K562 (cell line): ENCODE data around the gene ABHD12. TPM values are rescaled to one million over a fixed set of nuclear protein-coding genes. Genes with fewer than 3 reads are reported as not detected.

Experiments
- CCAR2 ChIP-seq: fragments of 200-400 bp; formaldehyde crosslinking; IDR thresholded peaks from 2 replicates; pipeline ENCODE4 v1.6.1; 2017; ENCODE audit warnings: mild to moderate bottlenecking, low read depth, low read length
- CHD1 ChIP-seq: fragments of 200-600 bp; sonication (generic); IDR thresholded peaks from one replicate; pipeline ENCODE4 v1.6.1; 2012; ENCODE audit warnings: mild to moderate bottlenecking, moderate library complexity, low read length, inconsistent platforms
- L3MBTL2 ChIP-seq: fragments of 450-650 bp; IDR thresholded peaks from 2 replicates; pipeline ENCODE4 v1.6.1; 2016; ENCODE audit warnings: mild to moderate bottlenecking, moderate library complexity
- MEIS2 ChIP-seq: fragments of 450-650 bp; IDR thresholded peaks from 2 replicates; pipeline ENCODE4 v1.6.1; 2014; ENCODE audit warnings: mild to moderate bottlenecking; ENCODE audit not compliant: partially characterized antibody
- PHF8 ChIP-seq: fragments of 200-600 bp; sonication (generic); IDR thresholded peaks from 2 replicates; pipeline ENCODE4 v1.6.1; 2012; ENCODE audit warnings: mixed run types, mild to moderate bottlenecking, inconsistent platforms, low read length, moderate library complexity, borderline replicate concordance
- RAD51 ChIP-seq: fragments of 450-650 bp; IDR thresholded peaks from 2 replicates; pipeline ENCODE4 v1.7.1; 2016; ENCODE audit warnings: low read depth, mild to moderate bottlenecking, borderline replicate concordance
- RBM22 ChIP-seq: fragments of 200-400 bp; formaldehyde crosslinking; IDR thresholded peaks from 2 replicates; pipeline ENCODE4 v1.6.1; 2018; ENCODE audit warnings: low read length, low read depth; ENCODE audit not compliant: poor library complexity, severe bottlenecking
- RFX5 ChIP-seq: IDR thresholded peaks from 2 replicates; pipeline ENCODE4 v1.6.1; 2011; ENCODE audit warnings: low read depth, mild to moderate bottlenecking, improper control_type of control experiment, low read length
- RFX7 ChIP-seq: fragments of 250-450 bp; sonication (Bioruptor Pico); IDR thresholded peaks from 2 replicates; pipeline ENCODE4 v1.5.1; 2021; ENCODE audit warnings: mild to moderate bottlenecking
- SMAD4 ChIP-seq: fragments of 250-450 bp; sonication (Bioruptor Pico); conservative IDR thresholded peaks from 2 replicates; pipeline ENCODE4 v1.8.0; 2021; ENCODE audit warnings: inconsistent platforms, mild to moderate bottlenecking, moderate library complexity
- SOX6 ChIP-seq: fragments of 450-650 bp; IDR thresholded peaks from 2 replicates; pipeline ENCODE4 v1.6.1; 2014; ENCODE audit warnings: mild to moderate bottlenecking
- STAT5B ChIP-seq: fragments of 250-450 bp; sonication (Bioruptor Pico); IDR thresholded peaks from 2 replicates; pipeline ENCODE4 v1.8.0; 2021; ENCODE audit warnings: mild to moderate bottlenecking, inconsistent platforms
- THRAP3 ChIP-seq: fragments of 450-650 bp; IDR thresholded peaks from 2 replicates; pipeline ENCODE4 v1.6.1; 2016; ENCODE audit warnings: mild to moderate bottlenecking, inconsistent platforms, borderline replicate concordance
- ZFPM2 ChIP-seq: fragments of 250-450 bp; sonication (Bioruptor Pico); IDR thresholded peaks from 2 replicates; pipeline ENCODE4 v1.5.1; 2022; ENCODE audit warnings: mild to moderate bottlenecking
- ZKSCAN8 ChIP-seq: fragments of 200-800 bp; sonication (Bioruptor generic); IDR thresholded peaks from 2 replicates; pipeline ENCODE4 v1.6.1; 2016; ENCODE audit warnings: missing genetic modification characterization, missing compliant biosample characterization
- ZNF239 ChIP-seq: fragments of 250-450 bp; sonication (Bioruptor Pico); IDR thresholded peaks from 2 replicates; pipeline ENCODE4 v1.4.0; 2020; ENCODE audit warnings: mild to moderate bottlenecking
- ZNF274 ChIP-seq: IDR thresholded peaks from 2 replicates; pipeline ENCODE4 v1.6.1; 2011; ENCODE audit warnings: low read depth, mild to moderate bottlenecking, low read length, moderate library complexity, borderline replicate concordance
- ZNF695 ChIP-seq: fragments of 450-650 bp; formaldehyde crosslinking; IDR thresholded peaks from 2 replicates; pipeline ENCODE4 v1.4.0; 2020; ENCODE audit warnings: mild to moderate bottlenecking, moderate library complexity
- ZNF76 ChIP-seq: fragments of 250-450 bp; sonication (Bioruptor Pico); IDR thresholded peaks from 2 replicates; pipeline ENCODE4 v1.4.0; 2020; ENCODE audit warnings: mild to moderate bottlenecking, moderate library complexity, borderline replicate concordance
- polyA plus RNA-seq, 8 experiments: library from polyadenylated mRNA; depleted of rRNA in 4 of 8; stranded (reverse) in 5 of 8; unstranded in 3 of 8; fragments of >200 nt; fragmentation: Nextera tagmentation in 2 of 8; fragmentation: Illumina TruSeq in 1 of 8; extraction: Ambion mirVana in 2 of 8; extraction: Trizol in 1 of 8; gene quantifications; 2 replicates each; pipeline versions ENCODE4 v1.2.1 to v1.2.3, GENCODE V29; 2011 to 2014; ENCODE audit warnings: inconsistent platforms in 1 of 8, missing spikeins in 1 of 8
- total RNA-seq, 7 experiments: library from RNA; depleted of rRNA in 6 of 7; stranded (reverse); fragments of >200 nt in 6 of 7; fragmentation: Illumina TruSeq in 2 of 7; extraction: Trizol in 2 of 7; gene quantifications; 2 replicates each; pipeline versions ENCODE4 v1.2.1 to v1.2.3, GENCODE V29; 2011 to 2021; ENCODE audit warnings: low replicate concordance in 1 of 7
- TF ChIP-seq, protein P1 (sequence below): fragments of 250-450 bp; sonication (Bioruptor Pico); IDR thresholded peaks from 2 replicates; pipeline ENCODE4 v1.9.0; 2021; ENCODE audit warnings: mild to moderate bottlenecking
- TF ChIP-seq, protein P2 (sequence below), 3 experiments: fragments of 200-800 bp in 1 of 3; fragments of 250-450 bp in 1 of 3; fragments of 450-650 bp in 1 of 3; sonication (Bioruptor Pico) in 1 of 3; sonication (Bioruptor generic) in 1 of 3; formaldehyde crosslinking in 1 of 3; IDR thresholded peaks; 2 replicates each; pipeline versions ENCODE4 v1.6.1 to v1.8.0; 2016 to 2022; ENCODE audit warnings: mild to moderate bottlenecking in 2 of 3, missing genetic modification characterization in 2 of 3, missing compliant biosample characterization in 1 of 3, moderate library complexity in 1 of 3
- TF ChIP-seq, protein P3 (sequence below): fragments of 250-450 bp; sonication (Bioruptor Pico); IDR thresholded peaks from 2 replicates; pipeline ENCODE4 v1.4.0; 2020; ENCODE audit warnings: mild to moderate bottlenecking, moderate library complexity

Gene ABHD12
- total and polyA plus RNA-seq, 9 of the 15 experiments (the other 6 are each of a cell fraction or from before 2014, with no cell fraction given), result 0.65 to 15.6 (median 9.1) TPM

- TF ChIP-seq THRAP3, result no peak
- no peak for TF ChIP-seq CHD1
- no peak for TF ChIP-seq ZNF239 (CRISPR knock-in tag)
- TF ChIP-seq, protein P1, sequence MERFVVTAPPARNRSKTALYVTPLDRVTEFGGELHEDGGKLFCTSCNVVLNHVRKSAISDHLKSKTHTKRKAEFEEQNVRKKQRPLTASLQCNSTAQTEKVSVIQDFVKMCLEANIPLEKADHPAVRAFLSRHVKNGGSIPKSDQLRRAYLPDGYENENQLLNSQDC (CRISPR knock-in tag), result no peak
- TF ChIP-seq RFX5, result no peak
- no peak for TF ChIP-seq ZKSCAN8 (CRISPR knock-in tag)
- no peak for TF ChIP-seq RFX7 (CRISPR knock-in tag)
- no peak for TF ChIP-seq CCAR2
- TF ChIP-seq, protein P2, sequence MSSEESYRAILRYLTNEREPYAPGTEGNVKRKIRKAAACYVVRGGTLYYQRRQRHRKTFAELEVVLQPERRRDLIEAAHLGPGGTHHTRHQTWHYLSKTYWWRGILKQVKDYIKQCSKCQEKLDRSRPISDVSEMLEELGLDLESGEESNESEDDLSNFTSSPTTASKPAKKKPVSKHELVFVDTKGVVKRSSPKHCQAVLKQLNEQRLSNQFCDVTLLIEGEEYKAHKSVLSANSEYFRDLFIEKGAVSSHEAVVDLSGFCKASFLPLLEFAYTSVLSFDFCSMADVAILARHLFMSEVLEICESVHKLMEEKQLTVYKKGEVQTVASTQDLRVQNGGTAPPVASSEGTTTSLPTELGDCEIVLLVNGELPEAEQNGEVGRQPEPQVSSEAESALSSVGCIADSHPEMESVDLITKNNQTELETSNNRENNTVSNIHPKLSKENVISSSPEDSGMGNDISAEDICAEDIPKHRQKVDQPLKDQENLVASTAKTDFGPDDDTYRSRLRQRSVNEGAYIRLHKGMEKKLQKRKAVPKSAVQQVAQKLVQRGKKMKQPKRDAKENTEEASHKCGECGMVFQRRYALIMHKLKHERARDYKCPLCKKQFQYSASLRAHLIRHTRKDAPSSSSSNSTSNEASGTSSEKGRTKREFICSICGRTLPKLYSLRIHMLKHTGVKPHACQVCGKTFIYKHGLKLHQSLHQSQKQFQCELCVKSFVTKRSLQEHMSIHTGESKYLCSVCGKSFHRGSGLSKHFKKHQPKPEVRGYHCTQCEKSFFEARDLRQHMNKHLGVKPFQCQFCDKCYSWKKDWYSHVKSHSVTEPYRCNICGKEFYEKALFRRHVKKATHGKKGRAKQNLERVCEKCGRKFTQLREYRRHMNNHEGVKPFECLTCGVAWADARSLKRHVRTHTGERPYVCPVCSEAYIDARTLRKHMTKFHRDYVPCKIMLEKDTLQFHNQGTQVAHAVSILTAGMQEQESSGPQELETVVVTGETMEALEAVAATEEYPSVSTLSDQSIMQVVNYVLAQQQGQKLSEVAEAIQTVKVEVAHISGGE (CRISPR knock-in tag; IDR thresholded peaks at IDR 0.05), result no peak
- TF ChIP-seq ZNF76 (CRISPR knock-in tag), result no peak
- no peak for TF ChIP-seq ZNF274
- no peak for TF ChIP-seq MEIS2
- TF ChIP-seq RBM22, result no peak
- TF ChIP-seq ZFPM2 (CRISPR knock-in tag), result no peak
- TF ChIP-seq ZNF695 (CRISPR knock-in tag), result no peak
- TF ChIP-seq L3MBTL2, result peak; percentile 94
- peak; percentile 85 for TF ChIP-seq PHF8
- TF ChIP-seq, protein P3, sequence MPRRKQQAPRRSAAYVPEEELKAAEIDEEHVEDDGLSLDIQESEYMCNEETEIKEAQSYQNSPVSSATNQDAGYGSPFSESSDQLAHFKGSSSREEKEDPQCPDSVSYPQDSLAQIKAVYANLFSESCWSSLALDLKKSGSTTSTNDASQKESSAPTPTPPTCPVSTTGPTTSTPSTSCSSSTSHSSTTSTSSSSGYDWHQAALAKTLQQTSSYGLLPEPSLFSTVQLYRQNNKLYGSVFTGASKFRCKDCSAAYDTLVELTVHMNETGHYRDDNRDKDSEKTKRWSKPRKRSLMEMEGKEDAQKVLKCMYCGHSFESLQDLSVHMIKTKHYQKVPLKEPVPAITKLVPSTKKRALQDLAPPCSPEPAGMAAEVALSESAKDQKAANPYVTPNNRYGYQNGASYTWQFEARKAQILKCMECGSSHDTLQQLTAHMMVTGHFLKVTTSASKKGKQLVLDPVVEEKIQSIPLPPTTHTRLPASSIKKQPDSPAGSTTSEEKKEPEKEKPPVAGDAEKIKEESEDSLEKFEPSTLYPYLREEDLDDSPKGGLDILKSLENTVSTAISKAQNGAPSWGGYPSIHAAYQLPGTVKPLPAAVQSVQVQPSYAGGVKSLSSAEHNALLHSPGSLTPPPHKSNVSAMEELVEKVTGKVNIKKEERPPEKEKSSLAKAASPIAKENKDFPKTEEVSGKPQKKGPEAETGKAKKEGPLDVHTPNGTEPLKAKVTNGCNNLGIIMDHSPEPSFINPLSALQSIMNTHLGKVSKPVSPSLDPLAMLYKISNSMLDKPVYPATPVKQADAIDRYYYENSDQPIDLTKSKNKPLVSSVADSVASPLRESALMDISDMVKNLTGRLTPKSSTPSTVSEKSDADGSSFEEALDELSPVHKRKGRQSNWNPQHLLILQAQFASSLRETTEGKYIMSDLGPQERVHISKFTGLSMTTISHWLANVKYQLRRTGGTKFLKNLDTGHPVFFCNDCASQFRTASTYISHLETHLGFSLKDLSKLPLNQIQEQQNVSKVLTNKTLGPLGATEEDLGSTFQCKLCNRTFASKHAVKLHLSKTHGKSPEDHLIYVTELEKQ (CRISPR knock-in tag), result no peak
- TF ChIP-seq STAT5B, result no peak
- 0 out of 2 replicates have a peak, but pooled peaks have one; percentile 37 for TF ChIP-seq SMAD4 (CRISPR knock-in tag)
- TF ChIP-seq RAD51, result no peak
- TF ChIP-seq SOX6, result 0 out of 2 replicates have a peak, but pooled peaks have one; percentile 23
These were observed 16.9 kb upstream of the ABHD12 start, which contains the start of gene GINS1 (continued) for GRCh38 chr20:25407311-25408169.
